ENCODE results near the gene UST.
"Not testable (repeated sequence)": the region's sequence is repeated elsewhere in the genome, so short reads cannot be mapped to it uniquely, and the experiment has no call there.

Gene UST

GRCh38 chr6:148846778-148847761, 100.2 kb downstream of the UST start:
- FAIRE-seq, result no peak

- no peak for FAIRE-seq
These were observed 102.1 kb downstream of the UST start for GRCh38 chr6:148848915-148849314.

GRCh38 chr6:148849449-148849848, 102.6 kb downstream of the UST start:
- not testable (repeated sequence) for FAIRE-seq

- FAIRE-seq, result no peak
These were observed 104.1 kb downstream of the UST start for GRCh38 chr6:148850964-148851363.

- no peak for FAIRE-seq
These were observed 105.1 kb downstream of the UST start for GRCh38 chr6:148851683-148852556.

- FAIRE-seq, result no peak
These were observed 105.9 kb downstream of the UST start for GRCh38 chr6:148852688-148853087.

GRCh38 chr6:148853113-148853512, 106.3 kb downstream of the UST start:
- FAIRE-seq, result not testable (repeated sequence)

- no peak for FAIRE-seq
These were observed 107.3 kb downstream of the UST start for GRCh38 chr6:148854096-148854495.

GRCh38 chr6:148854992-148855391, 108.2 kb downstream of the UST start:
- no peak for FAIRE-seq

- FAIRE-seq, result no peak
These were observed 108.9 kb downstream of the UST start for GRCh38 chr6:148855744-148856143.

- no peak for FAIRE-seq
These were observed 111.1 kb downstream of the UST start for GRCh38 chr6:148857798-148858390.

GRCh38 chr6:148864132-148864531, 117.3 kb downstream of the UST start:
- FAIRE-seq, result not testable (repeated sequence)

- no peak for FAIRE-seq
These were observed 118.1 kb downstream of the UST start for GRCh38 chr6:148864941-148865340.

- no peak for FAIRE-seq
These were observed 119.9 kb downstream of the UST start for GRCh38 chr6:148866657-148867268.

- FAIRE-seq, result no peak
These were observed 121.0 kb downstream of the UST start for GRCh38 chr6:148867862-148868261.

- FAIRE-seq, result no peak
These were observed 121.5 kb downstream of the UST start for GRCh38 chr6:148868314-148868713.

- no peak for FAIRE-seq
These were observed 122.1 kb downstream of the UST start for GRCh38 chr6:148868901-148869300.

- FAIRE-seq, result no peak
These were observed 122.8 kb downstream of the UST start for GRCh38 chr6:148869585-148869984.

- no peak for FAIRE-seq
These were observed 126.3 kb downstream of the UST start for GRCh38 chr6:148873154-148873553.

- FAIRE-seq, result no peak
These were observed 127.0 kb downstream of the UST start for GRCh38 chr6:148873868-148874267.

GRCh38 chr6:148874698-148875293, 128.0 kb downstream of the UST start:
- FAIRE-seq, result no peak

- FAIRE-seq, result no peak
These were observed 131.9 kb downstream of the UST start for GRCh38 chr6:148878683-148879082.
